ENCODE measurements around the gene PIP5K1C.

- no peak for TF ChIP-seq RFX5 (IDR thresholded peaks at IDR 0.05)
- TF ChIP-seq POLR2A (IDR thresholded peaks at IDR 0.05; ENCODE audit: low read length): no peak
- TF ChIP-seq RNF2 (IDR thresholded peaks at IDR 0.05; ENCODE audit: borderline replicate concordance, low read depth): no peak
- no peak for TF ChIP-seq BCL3 (IDR thresholded peaks at IDR 0.05)
- TF ChIP-seq MYC (IDR thresholded peaks at IDR 0.05; ENCODE audit: borderline replicate concordance, low read length): no peak
- TF ChIP-seq SMC3 (IDR thresholded peaks at IDR 0.05): no peak
- no peak for TF ChIP-seq RCOR1 (IDR thresholded peaks at IDR 0.05; ENCODE audit: low read depth, low read length)
- TF ChIP-seq CTCF (IDR thresholded peaks at IDR 0.05): no peak
Observed at GRCh38 chr19:3606174-3606689, 94.0 kb downstream of the PIP5K1C start.

All from A549 (cell line).